SU-DHL-6 (cell line): ENCODE data around the gene CBLN3.

ENCODE experiments used
- CTCF ChIP-seq: fragments of 200-600 bp; sonication (generic); IDR thresholded peaks from one replicate; pipeline ENCODE4 v1.5.1; 2017; ENCODE audit warnings: antibody characterized with exemption, mild to moderate bottlenecking, low read length, moderate library complexity; ENCODE audit not compliant: insufficient read depth, poor library complexity, severe bottlenecking
- EZH2phosphoT487 ChIP-seq: fragments of 200-600 bp; sonication (generic), shearing (Covaris generic); conservative IDR thresholded peaks from 2 replicates; pipeline ENCODE4 v1.6.1; 2018; ENCODE audit warnings: mild to moderate bottlenecking, antibody characterized with exemption, low read length, moderate library complexity, mixed read lengths

- TF ChIP-seq EZH2phosphoT487, result no peak
- no peak for TF ChIP-seq CTCF
These were observed 33.8 kb upstream of the CBLN3 start for GRCh38 chr14:24463017-24463883.
